ENCODE data around the gene FEV.

FEV gene

GRCh38 chr2:219017201-219017931, 32.4 kb upstream of the FEV start:
- DNase-seq (ENCODE audit: low read depth in 2 of 3, low spot score in 2 of 3), result no peak

- no peak for DNase-seq (ENCODE audit: low read depth in 2 of 3, low spot score in 2 of 3)
Measured at GRCh38 chr2:219016721-219017120, 31.7 kb upstream of the FEV start.

- DNase-seq (ENCODE audit: low read depth in 2 of 3, low spot score in 2 of 3), result no peak
Measured at GRCh38 chr2:219010873-219011272, 25.9 kb upstream of the FEV start.

- DNase-seq (ENCODE audit: low read depth in 2 of 3, low spot score in 2 of 3), result no peak
Measured at GRCh38 chr2:219010162-219010756, 25.3 kb upstream of the FEV start.

GRCh38 chr2:219009294-219009693, 24.3 kb upstream of the FEV start:
- no peak for DNase-seq (ENCODE audit: low read depth in 2 of 3, low spot score in 2 of 3)

GRCh38 chr2:219003979-219004378, 19.0 kb upstream of the FEV start:
- DNase-seq (ENCODE audit: low read depth in 2 of 3, low spot score in 2 of 3), result no peak

GRCh38 chr2:219003267-219003634, 18.3 kb upstream of the FEV start:
- DNase-seq (ENCODE audit: low read depth in 2 of 3, low spot score in 2 of 3), result no peak

GRCh38 chr2:219002395-219003266, 17.6 kb upstream of the FEV start:
- no peak for DNase-seq (ENCODE audit: low read depth in 2 of 3, low spot score in 2 of 3)

GRCh38 chr2:219001577-219002394, 16.8 kb upstream of the FEV start:
- DNase-seq (ENCODE audit: low read depth in 2 of 3, low spot score in 2 of 3), result no peak

- DNase-seq (ENCODE audit: low read depth in 2 of 3, low spot score in 2 of 3), result no peak
Measured at GRCh38 chr2:219001100-219001576, 16.2 kb upstream of the FEV start.

- no peak for DNase-seq (ENCODE audit: low read depth in 2 of 3, low spot score in 2 of 3)
Measured at GRCh38 chr2:219000569-219000960, 15.6 kb upstream of the FEV start.

- DNase-seq (ENCODE audit: low read depth in 2 of 3, low spot score in 2 of 3), result no peak
Measured at GRCh38 chr2:218999881-219000568, 15.0 kb upstream of the FEV start.

- DNase-seq (ENCODE audit: low read depth in 2 of 3, low spot score in 2 of 3), result no peak
Measured at GRCh38 chr2:218999021-218999880, 14.3 kb upstream of the FEV start.

GRCh38 chr2:218998414-218999002, 13.5 kb upstream of the FEV start:
- DNase-seq (ENCODE audit: low read depth in 2 of 3, low spot score in 2 of 3), result no peak

- no peak for DNase-seq (ENCODE audit: low read depth in 2 of 3, low spot score in 2 of 3)
Measured at GRCh38 chr2:218997731-218998130, 12.7 kb upstream of the FEV start.

- no peak for DNase-seq (ENCODE audit: low read depth in 2 of 3, low spot score in 2 of 3)
Measured at GRCh38 chr2:218996937-218997336, 12.0 kb upstream of the FEV start.

- DNase-seq (ENCODE audit: low read depth in 2 of 3, low spot score in 2 of 3), result peak; percentile 59 to 93 (median 78)
Measured at GRCh38 chr2:218995972-218996711, 11.2 kb upstream of the FEV start.

GRCh38 chr2:218995561-218995960, 10.6 kb upstream of the FEV start:
- DNase-seq (ENCODE audit: low read depth in 2 of 3, low spot score in 2 of 3), result no peak

All from activated CD8-positive, alpha-beta memory T cell treated with anti-CD3 and anti-CD28 coated beads for 48 hours (primary cell).